Measurements from ENCODE around the gene COX7A1. TPM values are rescaled to one million over a fixed set of nuclear protein-coding genes. Genes with fewer than 3 reads are reported as not detected.

COX7A1 gene
- total RNA-seq, 1 donor from 2014 or later, result 79.4 TPM

DNA sequence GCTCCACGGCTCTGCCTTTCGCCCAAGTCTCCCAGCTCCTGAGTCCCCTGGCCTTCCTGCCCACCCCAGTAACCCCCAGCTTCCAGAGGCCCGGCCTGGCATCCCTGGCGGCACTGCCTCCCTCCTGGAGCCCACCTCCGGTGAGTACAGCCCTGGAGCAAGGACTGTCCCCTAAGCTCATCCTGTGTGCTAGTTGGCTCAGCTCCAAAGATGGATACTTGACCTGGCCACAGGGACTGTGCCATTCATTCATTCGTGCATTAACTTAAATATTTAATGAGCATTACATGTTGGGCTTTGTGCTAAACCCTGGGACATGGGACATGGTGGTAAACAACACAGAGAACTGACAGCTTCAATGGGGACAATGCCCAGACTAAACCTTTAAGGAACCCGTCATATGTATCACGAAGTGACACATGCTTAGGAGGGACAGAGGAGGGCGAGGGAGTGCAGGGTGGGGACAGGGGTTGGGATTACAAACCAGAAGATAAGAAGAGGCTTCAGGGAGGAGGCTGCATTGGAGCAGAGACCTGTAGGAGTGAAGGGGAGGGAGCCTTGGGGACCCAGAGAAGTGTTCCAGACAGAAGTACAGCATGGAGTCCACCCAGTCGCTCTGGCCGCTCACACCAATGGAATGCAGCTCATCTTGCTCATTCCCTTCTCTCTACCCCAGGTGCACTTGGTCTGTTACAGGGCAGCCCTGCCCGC lies 48.2 kb downstream of the COX7A1 start:
- no peak overlapping the region for H3K4me3 ChIP-seq
- H3K27me3 ChIP-seq, result no peaks in the 10 kb centered on the region
- no peaks in the 10 kb centered on the region for H3K4me1 ChIP-seq
- intact Hi-C loops (cut with DNase I), result no loop called here
- no peak overlapping the region for H3K27ac ChIP-seq
- no peak for DNase-seq
- no peak for TF ChIP-seq CTCF (IDR thresholded peaks at IDR 0.05)
- no peaks in the 10 kb centered on the region for H3K36me3 ChIP-seq
- ATAC-seq, result no peak
- H3K9me3 ChIP-seq, result no peaks in the 10 kb centered on the region

DNA sequence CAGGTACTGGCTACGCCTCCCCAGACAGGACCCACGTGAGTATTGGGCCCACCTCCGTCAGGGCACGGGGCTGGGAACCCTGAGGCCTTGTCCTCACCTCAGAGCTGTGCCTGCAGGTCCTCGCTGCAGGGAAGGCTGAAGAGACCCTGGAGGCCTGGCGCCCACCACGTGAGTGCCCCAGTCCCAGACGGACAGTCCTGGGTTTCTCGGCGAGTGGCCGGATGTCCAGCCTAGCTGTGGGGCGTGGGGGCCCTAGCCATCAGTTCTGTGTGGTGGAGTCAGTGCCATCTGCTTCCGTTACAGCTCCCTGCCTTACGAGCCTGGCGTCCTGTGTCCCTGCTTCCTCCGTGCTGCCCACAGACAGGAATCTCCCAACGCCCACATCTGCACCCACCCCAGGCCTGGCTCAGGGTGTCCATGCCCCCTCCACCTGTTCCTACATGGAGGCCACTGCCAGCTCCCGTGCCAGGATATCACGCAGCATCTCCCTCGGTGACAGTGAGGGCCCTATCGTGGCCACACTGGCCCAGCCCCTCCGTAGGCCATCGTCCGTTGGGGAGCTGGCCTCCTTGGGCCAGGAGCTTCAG lies 49.1 kb downstream of the COX7A1 start:
- no peak for DNase-seq
- TF ChIP-seq CTCF (IDR thresholded peaks at IDR 0.05), result no peak
- intact Hi-C loops (cut with DNase I), result no loop called here

DNA sequence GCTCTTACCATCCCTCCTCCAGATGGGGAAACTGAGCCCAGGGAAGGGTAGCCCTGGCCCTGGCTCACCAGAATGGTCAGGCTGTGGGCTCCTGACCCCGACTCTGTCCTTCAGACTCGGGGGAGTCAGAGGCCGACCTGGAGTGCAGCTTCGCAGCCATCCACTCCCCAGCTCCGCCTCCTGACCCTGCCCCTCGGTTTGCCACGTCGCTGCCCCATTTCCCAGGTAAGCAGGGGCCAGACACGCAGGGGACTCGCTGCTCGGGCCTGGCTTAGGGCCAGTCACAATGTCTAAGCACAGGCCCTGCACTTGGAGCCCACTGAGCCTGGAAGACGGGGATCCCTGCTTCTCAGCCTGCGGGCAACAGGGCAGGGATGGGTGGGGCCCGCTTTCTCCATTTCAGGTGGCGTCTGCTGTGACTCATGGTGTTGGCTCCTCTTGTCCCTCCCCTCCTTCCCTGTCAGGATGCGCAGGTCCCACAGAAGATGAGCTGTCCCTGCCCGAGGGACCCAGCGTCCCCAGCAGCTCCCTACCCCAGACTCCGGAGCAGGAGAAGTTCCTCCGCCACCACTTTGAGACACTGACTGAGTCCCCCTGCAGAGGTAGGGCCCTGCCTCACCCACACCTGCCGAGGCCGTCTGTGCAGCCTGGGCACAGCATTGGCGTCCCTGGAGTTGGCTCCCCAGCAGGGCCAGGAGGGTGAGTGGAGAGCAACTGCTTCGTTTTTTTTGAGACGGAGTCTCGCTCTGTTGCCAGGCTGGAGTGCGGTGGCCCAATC lies 50.5 kb downstream of the COX7A1 start:
- Histone ChIP-seq H3K4me1 (no peaks in the 10 kb centered on the region), H3K27ac (no peak overlapping the region), H3K4me3 (no peak overlapping the region), H3K27me3 (no peaks in the 10 kb centered on the region), H3K9me3 (no peaks in the 10 kb centered on the region), H3K36me3 (no peaks in the 10 kb centered on the region)
- intact Hi-C loops (cut with DNase I), result no loop called here
- TF ChIP-seq CTCF (IDR thresholded peaks at IDR 0.05), result no peak
- no peak for ATAC-seq
- no peak for DNase-seq

More for the DNA sequence above, 49.1 kb downstream of the COX7A1 start:
- Histone ChIP-seq H3K4me3 (no peak overlapping the region), H3K27ac (no peak overlapping the region), H3K4me1 (no peaks in the 10 kb centered on the region), H3K27me3 (no peaks in the 10 kb centered on the region), H3K9me3 (no peaks in the 10 kb centered on the region), H3K36me3 (no peaks in the 10 kb centered on the region)
- no peak for ATAC-seq

Other genes with a start within 250 kb of the COX7A1 start
- gene HCST, start 249.9 kb downstream of the COX7A1 start, total RNA-seq, result 44.0 TPM
- gene TYROBP, start 244.2 kb downstream of the COX7A1 start, total RNA-seq, result 367 TPM
- 10.5 TPM for gene LRFN3, start 216.1 kb downstream of the COX7A1 start, total RNA-seq
- gene SDHAF1, start 157.3 kb downstream of the COX7A1 start, total RNA-seq, result 14.2 TPM
- gene SYNE4, start 143.6 kb downstream of the COX7A1 start, total RNA-seq, result 8.1 TPM
- gene ALKBH6, start 138.2 kb downstream of the COX7A1 start, total RNA-seq, result 18.7 TPM
- gene CLIP3, start 119.6 kb downstream of the COX7A1 start, total RNA-seq, result 10.5 TPM
- gene THAP8, start 98.2 kb downstream of the COX7A1 start, total RNA-seq, result 5.2 TPM
- 0.93 TPM for gene WDR62, start 97.5 kb downstream of the COX7A1 start, total RNA-seq
- gene OVOL3, start 41.3 kb downstream of the COX7A1 start, total RNA-seq, result not detected
- gene POLR2I, start 37.6 kb downstream of the COX7A1 start, total RNA-seq, result 37.6 TPM
- 82.2 TPM for gene TBCB, start 37.0 kb downstream of the COX7A1 start, total RNA-seq
- gene CAPNS1, start 12.4 kb downstream of the COX7A1 start, total RNA-seq, result 582 TPM
- gene ZNF565, start 62.2 kb upstream of the COX7A1 start, total RNA-seq, result 6.4 TPM
- 41.2 TPM for gene ZNF146, start 62.7 kb upstream of the COX7A1 start, total RNA-seq
- gene ZFP14, start 226.8 kb upstream of the COX7A1 start, total RNA-seq, result 6.9 TPM

All from upper lobe of right lung (tissue), 1 donor.